Measurements from ENCODE around the gene OTOG.

OTOG gene

DNA sequence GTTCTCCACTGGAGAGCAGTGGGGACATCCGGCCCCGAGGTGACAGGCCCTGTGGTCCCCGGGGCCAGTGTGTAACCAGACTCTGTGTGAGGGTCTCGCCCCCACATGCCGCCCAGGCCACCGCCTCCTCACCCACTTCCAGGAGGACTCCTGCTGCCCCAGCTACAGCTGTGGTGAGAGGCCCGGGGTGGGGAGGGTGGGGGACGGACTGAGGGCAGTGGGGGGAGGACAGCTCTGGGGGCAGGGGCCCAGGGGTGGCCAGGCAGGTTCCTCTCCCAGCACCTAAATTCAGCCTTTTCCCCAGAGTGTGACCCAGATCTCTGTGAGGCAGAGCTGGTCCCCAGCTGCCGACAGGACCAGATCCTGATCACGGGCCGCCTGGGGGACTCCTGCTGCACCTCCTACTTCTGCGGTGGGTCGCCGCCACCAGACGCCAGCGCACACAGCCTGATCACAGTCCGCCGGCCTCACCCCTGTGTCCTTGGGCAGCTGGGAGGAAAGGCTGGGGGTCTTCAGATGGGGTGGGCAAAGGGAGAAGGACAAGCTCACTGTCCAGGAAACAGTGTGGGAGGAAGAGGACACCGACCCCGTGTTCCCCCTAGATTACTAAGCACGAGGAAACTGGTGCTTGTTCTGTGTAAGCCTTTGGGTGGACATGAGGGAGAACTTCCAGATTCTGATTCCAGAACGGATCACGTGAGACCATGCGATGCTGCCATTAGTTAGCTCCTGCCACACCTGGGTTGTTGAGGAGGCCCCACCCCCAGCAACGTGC lies 87.9 kb downstream of the OTOG start:
- no peak for DNase-seq

DNA sequence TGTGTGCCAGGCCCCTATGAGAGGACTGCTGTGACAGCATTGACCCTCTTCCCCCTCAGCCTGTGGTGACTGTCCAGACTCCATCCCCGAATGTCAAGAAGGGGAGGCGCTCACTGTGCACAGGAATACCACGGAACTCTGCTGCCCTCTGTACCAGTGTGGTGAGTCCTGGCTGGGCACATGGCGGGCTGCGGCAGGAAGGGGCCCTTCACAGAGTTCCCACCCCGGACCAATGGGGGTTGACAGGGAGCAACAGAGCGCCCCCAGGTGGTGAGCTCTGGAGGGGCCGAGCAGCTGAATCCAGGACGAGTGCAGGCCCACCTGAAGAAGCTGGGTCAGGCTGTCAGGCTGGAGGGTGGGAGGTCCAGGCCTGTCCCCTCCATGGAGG lies 88.5 kb downstream of the OTOG start:
- DNase-seq = no peak

DNA sequence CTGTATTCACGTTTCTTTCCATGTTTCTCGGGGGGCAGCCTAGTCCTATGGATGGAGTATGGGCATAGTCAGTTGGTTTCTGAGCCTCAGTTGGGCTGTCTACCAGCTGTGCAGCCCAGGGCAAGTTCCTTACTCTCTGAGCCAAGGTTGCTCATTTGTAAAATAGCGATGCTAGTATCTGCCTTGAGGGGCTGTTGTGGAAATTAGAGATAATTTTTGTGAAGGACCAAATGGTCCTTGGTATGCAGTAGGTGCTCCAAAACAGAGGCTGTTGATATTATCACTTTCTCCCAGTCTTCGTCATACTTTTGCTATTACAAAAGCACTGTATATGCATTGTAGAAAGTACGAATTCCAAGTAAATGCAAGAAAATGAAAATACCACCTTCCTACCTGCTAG lies 89.7 kb downstream of the OTOG start:
- no peak for DNase-seq

DNA sequence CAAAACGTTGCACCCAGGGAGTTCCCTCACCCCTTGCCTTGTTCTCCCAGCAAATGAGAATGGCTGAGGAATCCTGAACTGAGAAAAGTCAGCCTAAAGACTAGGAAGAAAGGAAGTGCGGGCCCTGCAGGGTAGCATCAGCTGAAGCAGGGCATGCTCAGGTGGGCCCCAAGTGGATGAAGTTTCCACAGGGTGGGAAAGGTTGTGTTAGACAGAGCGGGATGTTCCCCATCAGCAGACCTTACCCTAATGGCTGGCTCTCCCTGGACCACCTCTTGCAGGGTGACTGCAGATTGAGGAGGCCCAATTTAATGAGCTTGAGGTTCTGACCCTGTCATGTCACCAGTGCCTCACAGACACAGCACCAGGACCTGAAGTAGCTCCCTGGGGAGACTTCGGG lies 90.8 kb downstream of the OTOG start:
- DNase-seq = no peak

DNA sequence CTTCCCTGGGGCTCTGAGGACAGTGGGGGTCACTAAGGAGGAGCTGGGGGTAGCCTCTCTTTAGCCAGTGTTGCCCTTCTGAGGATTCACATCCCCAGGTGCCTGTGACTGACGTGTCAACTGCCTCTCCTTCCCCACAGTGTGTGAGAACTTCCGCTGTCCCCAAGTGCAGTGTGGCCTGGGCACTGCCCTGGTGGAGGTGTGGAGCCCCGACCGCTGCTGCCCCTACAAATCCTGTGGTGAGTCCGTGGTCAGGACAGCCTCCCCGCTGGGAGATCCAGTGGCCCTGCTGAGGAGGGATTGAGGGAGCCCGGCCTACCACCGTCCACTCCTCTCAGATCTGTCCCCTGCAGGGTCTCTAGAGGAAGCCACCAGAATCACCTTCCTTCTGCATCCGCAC lies 91.3 kb downstream of the OTOG start:
- DNase-seq = no peak

DNA sequence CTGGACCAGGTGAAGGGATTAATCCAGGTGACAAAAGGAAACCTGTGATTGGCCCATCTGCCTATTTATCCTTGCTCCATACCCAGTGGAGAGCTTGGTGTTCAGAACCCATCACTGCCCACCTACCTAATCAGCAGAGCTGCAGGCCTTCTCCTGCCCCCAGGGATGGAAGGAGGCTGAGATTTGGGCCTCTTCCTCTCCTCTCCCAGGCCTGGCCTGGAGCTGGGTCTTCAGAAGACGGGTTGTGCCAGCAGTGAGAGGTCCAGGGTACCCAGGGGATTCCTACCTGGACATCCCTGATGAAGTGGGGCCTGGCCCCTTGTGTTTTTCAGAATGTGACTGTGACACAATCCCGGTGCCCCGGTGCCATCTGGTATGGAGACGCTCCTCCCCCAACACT lies 92.0 kb downstream of the OTOG start:
- DNase-seq = no peak

DNA sequence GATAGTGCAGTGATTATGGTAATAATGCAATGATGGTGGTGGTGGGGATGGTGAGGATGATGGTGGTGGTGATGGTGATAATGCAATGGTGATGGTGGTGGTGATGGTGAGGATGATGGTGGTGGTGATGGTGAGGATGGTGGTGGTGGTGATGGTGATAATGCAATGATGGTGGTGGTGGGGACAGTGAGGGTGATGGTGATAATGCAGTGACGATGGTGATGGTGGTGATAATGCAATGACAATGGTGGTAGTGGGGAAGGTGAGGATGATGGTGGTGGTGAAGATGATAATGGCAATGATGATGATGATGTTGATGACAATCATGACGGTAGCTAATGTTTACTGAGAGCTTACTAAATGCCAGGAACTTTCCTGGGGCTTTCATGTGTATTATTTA lies 92.7 kb downstream of the OTOG start:
- no peak for DNase-seq

DNA sequence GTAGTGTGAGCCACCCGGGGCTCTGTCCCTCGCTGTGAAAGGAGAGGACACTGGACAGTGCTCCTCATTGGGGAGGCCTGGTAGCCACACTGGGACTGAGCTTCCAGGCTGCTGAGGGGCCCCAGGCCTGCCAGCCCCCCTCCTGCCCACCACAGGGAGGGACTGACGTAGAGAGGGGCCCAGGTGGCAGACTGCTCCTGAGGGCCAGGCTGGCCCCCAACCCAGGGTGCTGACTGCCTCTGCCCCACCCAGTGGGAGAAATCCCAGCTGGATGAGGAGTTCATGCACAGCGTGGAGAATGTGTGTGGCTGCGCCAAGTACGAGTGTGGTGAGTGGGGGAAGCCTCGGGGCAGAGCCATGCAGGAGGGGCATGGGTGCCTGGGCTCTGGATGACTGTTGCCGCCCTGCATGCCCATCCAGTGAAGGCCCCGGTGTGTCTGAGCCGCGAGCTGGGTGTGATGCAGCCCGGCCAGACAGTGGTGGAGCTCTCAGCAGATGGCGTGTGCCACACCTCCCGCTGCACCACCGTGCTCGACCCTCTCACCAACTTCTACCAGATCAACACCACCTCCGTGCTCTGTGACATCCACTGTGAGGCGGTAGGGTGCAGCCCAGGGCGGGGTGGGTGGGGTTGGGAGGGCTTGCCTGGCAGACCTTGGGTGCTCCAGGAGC lies 93.6 kb downstream of the OTOG start:
- DNase-seq = no peak

DNA sequence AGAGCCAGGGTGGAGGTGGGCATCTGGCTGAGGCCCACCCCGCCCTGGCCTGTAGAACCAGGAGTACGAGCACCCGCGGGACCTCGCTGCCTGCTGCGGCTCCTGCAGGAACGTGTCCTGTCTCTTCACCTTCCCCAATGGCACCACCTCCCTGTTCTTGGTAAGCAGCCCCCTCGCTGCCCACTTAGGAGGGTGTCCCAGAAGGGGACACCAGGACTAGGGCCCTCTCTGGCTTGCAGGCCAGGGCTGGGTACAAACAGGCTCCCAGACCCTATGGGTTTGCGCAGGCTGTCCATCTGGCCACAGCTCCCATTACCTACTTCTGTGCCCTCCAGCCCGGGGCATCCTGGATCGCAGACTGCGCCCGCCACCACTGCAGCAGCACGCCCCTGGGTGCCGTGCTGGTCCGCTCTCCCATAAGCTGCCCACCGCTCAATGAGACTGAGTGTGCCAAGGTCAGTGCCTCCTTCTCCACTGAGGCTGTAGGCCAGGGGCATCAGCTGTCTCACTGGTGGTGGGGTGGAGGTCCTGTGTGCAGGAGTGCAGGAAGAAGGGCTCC lies 94.8 kb downstream of the OTOG start:
- DNase-seq = no peak

DNA sequence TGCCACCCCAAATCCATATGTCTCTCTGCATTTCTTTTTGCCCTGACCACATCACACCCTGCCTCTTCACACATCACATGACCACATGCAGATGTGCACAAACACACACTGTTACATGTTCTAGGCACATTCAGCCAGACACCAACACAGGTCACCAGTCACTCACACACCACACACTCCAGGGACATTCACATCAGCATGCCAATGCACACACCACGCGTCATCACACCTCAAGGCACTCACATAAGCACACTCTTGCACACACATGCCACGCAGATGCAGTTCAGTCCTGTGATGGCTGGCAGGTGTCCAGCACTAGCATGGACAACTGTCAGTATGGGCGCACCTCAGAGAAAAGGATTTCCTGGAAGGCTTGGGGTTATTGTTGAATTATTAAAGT lies 95.3 kb downstream of the OTOG start:
- no peak for DNase-seq

DNA sequence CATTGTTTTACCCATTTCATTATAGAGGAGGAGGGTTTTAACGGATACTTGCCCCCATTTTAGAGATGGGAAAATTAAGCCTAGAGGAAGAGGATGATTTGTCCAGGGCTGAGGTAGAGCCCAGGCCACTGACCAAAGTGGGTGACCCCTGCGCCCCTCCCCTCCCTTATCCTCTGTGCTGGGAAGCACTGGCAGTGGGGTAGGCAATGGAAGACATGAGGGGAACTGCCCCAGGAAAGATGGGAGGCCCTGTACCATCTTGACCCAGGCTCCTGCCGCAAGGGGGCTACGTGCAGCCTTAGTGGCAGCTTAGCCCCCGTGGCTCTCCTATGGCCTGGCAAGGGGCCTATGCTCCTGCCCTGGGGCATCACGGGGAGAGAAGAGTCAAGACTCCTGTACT lies 95.9 kb downstream of the OTOG start:
- no peak for DNase-seq

DNA sequence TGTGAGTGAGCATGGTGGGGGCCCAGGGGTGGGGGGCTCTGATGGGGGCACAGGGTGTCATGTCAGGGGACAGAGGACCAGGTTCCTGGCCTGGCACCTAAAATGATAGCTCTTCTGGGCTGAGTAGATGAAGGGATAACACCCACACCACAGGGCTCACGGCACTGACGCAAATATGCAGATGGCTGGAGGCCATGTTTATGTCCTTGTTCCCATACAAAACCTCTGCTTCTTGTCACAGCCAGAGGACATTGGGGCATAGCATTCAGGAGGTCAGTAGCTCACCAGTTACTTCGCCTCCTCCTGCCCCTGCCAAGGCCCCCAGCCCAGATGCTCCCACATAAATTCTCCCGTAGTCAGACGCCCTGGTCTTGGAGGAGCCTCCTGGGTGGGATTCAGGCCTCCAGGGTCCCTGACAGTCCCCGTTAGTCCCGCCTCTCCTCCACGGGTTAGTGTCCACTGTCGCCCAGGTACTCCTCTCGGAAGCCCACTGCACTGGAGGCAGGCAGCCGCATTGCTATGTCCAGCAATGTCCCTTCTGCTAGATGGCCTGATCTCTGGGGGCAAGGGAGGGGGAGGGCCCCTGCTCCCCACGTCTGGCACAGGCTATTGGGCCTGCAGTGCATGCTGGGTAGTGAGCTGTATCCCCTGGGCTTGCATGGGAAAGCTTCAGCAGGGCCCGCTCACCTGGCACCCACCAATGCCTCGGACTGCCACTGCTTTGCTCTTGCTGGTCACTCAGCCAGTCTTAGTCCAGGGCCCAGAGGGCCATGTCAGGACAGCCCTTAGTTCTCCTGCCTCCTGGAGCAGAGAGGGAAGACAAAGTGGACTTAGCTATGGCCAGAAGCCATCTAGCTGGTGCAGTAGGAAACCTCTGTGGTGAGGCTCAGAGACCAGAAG lies 96.7 kb downstream of the OTOG start:
- DNase-seq = no peak

DNA sequence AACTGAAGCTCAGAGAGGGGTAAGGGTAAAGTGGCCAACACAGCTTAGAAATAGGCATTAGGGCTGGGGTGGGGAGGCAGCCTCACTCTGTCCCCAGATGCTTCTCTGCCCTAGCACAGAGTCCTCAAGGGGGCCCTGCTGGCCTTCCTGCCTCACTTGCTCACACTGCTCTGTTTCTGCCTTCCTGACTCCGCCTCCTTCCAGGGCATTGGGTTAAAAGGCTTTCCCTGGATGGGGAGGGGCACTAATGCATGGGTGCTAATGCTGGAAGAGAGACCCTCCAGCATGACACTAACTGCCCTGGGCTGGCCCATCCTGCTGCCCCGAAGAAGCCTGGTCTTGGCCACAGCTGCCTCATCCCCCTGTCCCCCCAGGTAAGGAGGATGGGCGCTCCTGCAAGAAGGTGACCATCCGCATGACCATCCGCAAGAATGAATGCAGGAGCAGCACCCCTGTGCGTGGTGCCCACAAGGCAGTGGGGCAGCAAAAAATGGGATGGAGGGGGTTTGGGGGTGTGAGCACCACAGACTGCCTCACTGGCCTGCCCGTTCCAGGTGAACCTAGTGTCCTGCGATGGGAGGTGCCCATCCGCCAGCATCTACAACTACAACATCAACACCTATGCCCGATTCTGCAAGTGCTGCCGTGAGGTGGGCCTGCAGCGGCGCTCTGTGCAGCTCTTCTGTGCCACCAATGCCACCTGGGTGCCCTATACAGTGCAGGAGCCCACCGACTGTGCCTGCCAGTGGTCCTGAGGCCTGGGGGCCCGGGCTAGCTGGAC lies 98.3 kb downstream of the OTOG start:
- DNase-seq = no peak

DNA sequence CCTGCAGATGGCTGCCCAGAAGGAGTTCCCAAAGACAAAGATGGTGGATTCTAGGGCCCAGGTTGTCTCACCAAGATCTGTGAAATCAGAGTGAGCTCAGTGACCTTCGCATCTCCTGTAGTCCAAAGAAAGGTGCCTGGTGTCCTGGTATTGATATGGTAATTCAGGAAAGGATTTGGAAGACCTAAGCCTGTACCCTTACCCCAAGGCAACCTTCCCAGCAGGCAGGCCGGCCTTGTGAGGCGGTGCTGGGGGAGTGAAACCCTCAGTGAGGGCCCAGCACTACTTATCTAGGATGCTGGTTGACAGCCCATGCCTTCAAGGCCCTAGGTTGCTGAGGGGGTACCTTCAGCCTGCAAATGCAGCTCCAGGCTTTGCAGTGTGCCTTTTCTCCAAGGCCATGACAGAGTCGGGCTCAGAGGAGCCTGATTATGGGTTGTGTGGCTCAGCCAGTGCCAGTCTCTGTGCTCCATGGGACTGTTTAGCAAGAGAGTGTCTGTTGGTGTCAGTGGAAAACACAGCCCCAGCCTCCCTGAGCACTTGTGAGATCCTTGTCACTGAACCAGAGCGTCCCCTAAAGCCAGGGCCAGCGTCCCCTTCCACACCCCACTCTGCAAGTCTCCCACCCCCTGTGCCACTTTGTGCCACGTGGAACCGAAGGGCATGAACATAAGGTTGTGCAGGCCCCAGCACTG lies 99.5 kb downstream of the OTOG start:
- no peak for DNase-seq

DNA sequence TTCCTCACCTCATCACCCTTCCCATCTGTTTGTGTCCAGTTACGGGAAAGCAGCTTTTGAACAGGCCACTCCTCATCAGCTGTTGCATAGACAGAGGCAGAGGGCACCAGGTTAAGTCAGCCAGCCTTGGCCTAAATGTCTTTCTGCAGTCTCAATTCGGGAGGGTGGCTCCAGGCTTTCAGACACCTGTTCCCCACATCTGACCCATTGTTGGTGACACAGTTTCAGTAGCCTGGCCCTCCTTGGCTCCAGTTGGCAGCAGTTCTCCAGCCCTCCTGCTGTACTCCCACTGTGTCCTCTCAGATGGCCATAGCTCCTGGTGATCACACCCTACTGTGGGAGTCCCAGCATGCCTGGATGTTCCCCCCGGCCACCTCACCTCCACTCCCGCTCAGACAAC lies 101.5 kb downstream of the OTOG start:
- no peak for DNase-seq

DNA sequence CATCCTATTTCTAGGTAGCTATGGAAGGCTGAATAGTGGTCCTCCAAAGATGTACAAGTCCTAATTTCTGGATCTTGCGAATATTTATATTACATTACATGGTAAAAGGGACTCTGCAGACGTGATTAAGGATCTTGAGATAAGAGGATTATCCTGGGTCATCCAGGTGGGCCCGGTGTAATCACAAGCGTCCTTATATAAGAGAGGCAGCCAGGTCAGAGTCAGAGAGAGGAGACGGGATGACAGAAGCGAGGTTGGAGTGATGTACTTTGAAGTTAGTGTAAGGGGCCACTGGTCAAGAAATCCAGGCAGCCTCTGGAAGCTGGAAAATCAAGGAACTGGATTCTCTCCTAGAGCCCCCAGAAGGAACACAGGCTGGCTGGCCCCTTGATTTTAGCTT lies 102.2 kb downstream of the OTOG start:
- DNase-seq = no peak

DNA sequence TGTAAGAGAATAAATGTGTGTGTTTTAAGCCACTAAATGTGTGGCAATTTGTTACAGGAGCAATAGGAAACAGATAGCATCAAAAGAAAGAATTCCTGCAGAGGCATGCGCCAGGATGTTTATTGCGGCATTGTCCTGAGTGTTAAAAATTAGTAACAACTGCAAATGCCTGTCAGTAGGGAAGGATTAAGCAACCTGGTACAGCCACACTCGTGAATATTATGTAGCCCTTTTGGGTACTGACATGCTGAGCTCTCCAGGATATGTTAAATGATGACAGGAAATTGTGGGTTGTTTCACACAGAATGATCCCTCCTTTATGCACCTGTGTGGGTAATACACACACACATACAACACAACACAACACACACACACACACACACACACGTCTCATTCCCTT lies 102.6 kb downstream of the OTOG start:
- DNase-seq = no peak

DNA sequence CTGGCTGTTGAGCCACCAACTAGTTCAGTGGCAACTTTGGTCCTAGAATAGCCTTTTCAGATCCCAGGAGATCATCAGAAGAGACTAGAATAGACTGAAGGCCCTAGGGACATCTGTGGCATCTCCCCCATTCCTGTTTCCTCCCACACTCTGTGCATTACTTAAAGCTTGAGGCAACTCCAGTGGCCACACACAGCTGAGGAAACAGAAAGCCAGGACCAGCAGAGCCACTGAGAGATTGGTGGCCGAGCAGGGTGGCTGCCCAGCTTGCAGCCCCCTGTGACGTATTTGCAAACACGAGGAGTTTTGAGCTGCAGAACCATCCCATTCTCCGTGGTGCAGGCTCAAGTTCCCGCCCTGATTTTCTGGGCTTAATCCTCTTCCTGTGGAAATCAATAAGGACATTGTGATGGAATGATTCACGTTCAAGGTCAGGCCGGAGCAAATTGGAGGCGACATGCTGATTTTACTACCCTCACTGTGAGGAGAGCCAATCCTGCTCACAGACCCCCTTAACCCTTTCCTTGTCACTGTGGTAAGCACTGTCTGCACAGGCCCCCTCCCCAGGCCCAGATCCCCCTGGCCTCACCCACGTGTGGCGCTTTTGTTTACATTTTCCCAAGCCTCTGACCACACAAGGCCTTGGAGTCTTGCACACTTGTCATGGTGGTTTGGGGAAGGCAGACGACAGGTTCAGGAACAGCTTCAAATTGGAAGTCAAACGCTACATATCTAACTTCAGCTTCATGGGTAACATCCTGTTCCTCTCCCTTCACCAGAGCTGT lies 103.3 kb downstream of the OTOG start:
- no peak for DNase-seq

DNA sequence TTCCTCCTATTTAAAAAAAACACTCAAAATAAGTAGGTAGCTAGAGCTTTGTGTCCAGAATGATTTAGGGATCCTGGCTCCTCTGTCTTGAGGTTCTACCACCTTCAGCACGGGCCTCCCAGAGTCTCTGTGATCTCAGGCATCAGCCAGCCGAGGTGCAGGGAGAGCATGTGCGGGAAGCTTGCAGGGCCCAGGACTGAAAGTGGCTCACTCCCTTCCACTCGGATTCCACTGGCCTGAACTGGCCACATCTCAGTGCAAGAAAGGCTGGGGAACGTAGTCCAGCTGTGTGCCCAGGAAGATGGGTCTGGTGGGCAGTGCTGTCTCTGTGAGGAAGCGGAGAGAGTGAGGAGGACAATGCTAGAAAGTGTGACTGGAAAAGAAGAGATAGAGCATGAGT lies 104.0 kb downstream of the OTOG start:
- no peak for DNase-seq

DNA sequence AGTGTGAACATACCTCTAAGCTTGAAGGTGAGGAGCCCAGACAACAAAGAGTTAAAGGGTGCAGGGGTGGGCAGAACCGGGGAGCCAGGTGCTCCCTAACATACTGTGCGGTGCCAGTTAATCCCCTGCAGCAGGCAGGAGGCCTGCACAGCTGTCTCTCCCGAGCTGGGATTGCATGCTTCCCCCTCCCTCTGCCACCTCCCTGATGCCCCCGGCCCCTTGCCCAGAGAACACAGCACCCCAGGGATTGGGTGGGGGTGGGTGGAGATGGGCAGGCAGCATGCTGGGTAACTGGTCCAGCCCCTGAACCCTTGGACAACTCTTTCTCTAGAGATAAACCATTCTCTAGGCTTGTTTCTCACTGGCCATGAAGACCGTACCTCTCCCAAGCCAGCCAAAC lies 104.6 kb downstream of the OTOG start:
- DNase-seq = no peak

DNA sequence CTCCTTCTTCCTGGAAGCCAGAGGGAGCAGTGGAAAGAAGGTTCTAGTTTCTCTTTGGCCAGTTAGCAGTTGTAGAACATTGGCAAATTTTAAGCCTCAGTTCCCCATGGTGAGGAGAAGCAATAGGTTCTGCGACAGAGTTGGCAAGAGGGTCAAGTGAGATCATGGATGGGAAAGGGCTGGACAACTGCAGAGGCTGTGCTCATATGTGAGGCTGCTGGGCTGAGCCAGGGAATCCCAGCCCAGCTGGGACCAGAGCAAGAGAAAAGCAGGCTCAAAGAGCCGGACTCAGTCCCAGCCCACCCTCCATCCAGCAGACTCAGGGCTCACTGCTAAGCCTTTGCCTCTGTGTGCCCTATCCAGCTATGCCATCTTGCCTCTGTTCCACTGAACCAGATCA lies 105.5 kb downstream of the OTOG start:
- DNase-seq = no peak
